ENCODE data around the gene COX6B2. TPM values are rescaled to one million over a fixed set of nuclear protein-coding genes. Genes with fewer than 3 reads are reported as not detected.

COX6B2 gene
- total RNA-seq, 1 donor from 2014 or later, result not detected

DNA sequence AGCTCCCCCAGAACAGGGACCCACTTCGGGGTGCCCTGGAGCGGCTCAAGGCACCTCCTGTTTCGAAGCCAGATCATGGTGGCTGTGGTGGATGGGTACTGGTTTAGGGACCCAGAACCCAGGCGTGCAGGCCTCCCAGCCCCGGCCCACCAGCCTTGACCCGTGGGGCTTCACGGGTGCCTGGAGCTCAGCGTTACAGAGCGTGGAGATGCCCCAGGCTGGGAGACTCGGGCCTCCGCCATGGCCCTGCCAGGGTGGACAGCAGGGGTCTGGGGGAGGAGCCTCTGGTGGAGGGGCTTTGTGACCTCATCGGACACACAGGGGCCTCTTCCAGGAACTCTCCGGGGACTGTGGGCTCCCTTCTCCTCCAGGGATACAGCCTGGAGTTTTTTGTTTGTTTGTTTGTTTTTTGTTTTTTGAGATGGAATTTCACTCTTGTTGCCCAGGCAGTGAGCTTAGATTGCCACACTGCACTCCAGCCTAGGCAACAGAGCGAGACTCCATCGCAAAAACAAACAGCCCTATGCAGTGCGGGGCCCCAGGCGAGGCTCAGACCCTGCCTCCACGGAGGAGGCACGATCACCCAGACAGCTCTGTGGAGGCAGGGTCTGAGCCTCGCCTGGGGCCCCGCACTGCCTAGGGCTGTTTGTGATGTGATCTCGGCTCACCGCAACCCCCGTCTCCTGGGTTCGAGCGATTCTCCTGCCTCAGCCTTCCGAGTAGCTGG, 8.6 kb upstream of the COX6B2 start, which contains the start of gene GARIN5B:
GARIN5B (minus strand) TSS at position 271 of the 727 bp plus-strand sequence; CDS start at position 77, 194 bp downstream.
- DNase-seq (ENCODE audit: low spot score), result no peak

DNA sequence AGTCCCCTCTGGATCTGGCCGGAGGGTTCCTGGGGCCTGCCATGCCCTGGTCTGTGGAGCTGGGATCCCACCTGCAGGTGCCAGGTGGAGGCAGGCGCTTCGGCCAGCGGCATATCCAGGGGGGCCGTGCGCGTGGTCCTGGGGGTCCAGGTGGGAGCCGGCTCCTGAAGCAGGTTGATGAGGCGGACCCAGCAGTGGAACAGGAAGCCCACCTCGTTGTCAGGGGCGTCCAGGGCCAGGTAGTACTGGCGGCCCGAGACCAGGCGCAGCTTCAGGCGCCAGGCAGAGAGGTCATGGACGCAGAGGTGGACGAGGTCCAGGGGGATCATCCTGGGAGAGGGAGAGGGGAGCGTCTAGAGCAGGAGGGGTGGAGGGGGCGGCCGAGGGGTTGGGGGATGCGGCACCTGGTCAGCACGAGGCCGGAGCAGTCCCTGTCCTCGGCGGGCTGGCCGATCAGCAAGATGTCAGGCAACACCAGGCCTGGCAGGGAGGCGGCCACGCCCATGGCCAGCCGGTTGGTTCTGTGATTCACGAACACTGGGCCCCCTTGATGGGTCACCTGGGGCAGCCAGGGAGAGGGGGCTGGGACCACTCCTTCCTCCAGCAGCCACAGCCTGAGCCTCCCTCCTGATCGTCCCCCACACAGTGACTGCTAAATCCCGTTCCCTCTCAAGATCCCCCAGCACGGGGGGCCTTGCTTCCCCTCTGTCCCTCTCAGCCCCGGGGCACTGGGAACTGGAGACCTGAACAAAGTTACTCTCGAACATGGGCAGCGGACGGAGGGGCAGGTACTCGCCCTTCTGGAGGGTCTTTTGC, 7.9 kb upstream of the COX6B2 start:
- DNase-seq (ENCODE audit: low spot score), result no peak

DNA sequence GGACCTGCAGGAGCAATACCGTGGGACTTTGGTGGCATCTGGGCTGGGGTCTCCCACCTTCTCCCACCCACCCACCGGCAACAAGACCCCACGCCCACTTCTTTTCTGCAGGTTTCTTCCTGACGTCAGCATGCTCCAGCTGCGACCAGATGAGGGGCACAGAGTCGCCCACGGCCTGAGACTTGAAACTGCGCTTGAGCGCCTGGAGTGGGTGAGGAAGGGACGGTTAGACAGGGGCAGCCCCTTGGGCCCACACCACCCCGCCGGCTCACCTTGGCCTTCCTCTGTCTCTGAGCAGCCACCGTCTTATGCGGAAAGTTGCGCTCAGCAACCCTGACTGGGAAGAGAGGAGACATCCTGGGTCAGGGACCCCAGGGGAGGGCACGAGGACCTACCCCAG, 6.4 kb upstream of the COX6B2 start:
- DNase-seq (ENCODE audit: low spot score), result no peak

DNA sequence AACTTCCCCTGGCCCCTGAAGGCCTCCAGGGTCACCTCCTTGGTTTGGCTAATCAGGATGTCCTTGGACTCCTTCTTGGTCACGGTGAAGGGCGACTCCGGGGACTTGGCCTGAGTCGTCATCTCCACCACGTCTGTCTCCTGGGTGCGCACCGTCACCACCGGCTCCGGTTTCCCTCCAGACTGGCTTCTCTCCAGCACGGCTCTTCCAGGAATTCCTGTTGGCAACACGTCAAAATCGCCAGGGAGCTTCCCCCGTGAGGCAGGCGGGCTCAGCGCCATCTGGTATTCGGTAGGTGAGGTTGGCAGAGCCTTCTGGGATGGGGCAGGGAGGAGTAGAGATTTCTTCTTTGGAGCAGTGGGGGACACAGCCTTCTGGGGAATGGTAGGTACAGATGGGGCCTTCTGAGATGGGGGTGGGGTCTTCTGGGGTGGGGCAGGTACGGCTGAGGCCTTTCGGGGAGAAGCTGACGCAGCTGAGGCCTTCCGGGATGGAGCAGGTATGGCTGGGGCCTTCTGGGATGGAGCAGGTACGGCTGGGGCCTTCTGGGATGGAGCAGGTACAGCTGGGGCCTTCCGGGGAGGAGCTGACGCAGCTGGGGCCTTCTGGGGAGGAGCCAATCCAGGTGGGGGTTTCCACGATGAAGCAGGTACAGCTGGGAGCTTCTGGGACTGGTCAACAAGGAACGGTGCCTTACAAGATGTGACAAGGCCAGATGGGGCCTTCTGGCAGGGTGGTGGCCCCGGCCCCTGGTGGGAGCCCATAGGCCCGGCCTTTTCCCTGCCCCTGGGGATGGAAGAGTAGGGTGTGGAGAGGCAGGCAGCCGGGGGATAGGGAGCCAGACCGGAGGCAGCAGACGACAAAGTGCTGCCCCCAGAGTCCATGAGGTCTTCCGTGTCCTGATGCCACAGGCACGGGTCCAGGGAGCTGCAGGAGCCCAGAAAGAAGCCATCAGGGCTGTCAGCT, 4.7 kb upstream of the COX6B2 start:
- no peak for DNase-seq (ENCODE audit: low spot score)

DNA sequence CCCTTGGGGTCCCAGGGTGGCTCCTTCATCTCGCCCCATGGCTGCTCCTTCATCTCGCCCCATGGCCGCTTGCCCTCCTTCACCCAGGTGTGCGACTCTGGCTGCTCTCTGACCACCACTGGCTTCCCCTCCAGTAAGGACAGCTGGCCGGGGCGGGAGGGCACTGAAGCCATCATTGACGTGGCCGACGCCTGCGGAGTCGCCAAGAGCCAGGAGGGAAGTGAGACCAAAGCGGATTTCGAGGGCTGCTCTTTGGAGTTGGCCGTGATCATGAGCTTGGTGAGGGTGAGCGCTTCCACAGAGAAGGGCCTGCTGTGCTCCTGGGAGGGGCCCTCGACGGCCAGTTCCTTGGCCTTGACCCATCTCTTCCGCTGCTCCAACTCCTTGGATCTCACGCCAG, 4.0 kb upstream of the COX6B2 start:
- DNase-seq (ENCODE audit: low spot score), result no peak

DNA sequence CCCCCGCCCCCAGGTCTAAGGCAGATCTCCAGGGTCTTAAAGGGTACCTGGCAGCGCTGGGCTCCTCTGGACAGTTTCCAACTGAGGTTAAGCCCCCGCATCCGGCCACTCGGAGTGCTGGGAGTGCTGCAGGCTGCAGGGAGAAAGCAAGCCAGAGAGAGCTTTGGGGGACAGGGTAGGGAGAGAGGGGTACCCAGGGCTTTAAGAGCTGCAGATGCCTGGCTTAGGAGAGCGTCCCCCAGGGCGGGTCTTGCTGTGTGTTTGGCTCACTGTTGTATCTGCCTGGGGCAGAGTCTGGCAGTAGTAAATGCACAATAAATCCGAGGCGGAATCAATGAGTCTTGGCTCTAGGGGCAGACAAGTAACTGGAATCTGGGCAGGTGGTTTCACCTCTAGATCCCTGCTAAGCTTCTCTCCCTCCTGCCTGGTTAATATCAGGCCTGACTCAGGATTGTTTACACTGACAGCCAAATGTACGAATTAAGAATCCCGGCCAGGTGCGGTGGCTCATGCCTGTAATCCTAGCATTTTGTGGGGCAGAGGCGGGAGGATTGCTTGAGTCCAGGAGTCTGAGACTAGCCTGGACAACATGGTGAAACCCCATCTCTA, 798 bp upstream of the COX6B2 start:
- no peak for DNase-seq (ENCODE audit: low spot score)

DNA sequence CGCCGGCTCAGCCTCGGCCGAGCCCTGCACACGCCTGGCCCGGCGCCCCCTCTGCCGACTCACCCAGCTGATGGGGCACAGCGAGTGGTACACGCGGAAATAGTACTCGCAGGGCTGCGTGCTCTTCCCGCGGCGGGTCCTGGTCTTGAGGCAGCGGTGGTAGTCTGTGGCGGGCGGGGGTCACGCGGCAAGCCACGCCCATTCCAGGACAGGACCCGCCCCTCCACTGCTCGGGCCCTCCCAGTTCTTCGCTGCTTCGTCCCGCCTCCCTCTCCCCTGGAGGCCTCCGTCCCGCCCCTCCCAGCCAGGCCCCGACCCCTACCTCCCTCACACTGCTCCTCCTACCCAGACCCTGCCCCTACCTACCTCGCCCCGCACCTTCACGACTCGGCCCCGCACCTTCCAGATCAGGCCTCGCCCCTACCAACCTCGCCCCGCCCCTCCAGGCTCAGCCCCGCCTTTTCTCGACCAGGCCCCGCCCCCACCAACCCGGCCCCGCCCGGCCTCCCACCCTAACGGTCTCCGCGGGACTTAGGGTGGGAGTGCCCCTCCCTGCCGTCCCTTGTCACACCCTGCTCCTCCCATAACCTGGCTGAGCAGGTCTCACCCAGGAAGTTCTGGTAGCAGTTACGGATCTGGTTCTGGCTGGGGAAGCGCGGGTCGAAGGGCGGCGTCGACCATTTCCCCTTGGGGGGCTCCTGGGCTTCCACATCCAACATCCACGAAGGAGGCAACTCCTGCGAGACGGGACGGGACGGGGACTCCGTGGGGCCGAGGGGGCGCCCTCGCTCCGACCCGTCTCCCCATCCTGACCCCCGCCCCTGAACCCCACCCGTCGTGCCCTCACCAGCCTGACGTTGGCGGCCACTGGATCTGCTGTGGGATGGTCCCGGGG, 469 bp downstream of the COX6B2 start:
- no peak for DNase-seq (ENCODE audit: low spot score)

DNA sequence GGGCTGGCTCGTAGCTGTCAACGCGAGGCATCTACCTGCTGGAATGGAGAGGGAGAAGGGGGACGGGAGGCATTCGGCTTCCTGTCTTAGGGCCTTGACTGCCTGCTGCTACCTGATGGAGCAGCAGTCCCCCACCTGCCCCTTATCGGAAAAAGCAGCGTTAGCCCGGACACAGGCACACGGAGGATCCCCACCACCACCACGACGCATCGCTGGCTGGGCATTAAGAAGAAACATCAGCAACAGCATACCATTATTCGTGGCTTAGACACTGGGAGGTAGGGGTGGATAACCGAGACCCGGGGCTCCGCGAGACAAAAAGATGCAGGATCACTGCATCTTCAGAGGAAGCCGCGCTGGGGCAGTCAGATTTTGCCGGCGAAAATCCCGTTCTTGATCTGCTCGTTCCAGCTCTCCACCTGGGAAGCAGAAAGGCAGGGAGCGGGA, 1.1 kb downstream of the COX6B2 start:
- no peak for DNase-seq (ENCODE audit: low spot score)

DNA sequence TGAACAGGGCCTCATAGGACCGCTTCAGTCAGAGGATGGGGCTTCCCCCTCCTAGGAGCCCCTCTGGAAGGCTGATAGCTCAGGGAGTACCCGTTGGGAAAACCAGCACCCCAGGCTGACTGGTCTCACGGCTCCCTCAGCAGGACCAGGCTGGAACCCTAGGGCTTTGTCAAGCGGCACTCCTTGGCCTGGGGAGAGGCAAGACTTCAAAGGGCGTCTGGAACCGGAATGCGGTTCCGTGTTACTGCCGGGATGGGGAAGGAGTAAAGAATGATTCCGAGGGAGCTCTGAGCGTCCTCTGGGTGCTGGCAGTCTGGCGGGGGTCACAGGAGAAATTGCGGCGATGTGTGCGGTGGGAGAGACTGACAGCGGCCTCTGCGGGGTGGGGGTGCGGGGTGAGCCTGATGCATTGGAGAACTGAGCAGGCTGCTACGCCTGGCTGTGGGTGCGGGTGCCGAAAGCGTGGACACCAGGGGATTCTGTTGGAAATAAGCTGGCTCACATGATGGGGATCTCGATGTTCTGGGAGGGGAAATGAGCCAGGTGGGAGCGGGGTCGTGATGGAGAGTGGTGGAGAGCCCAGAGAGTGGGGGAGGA, 1.9 kb downstream of the COX6B2 start:
- no peak for DNase-seq (ENCODE audit: low spot score)

DNA sequence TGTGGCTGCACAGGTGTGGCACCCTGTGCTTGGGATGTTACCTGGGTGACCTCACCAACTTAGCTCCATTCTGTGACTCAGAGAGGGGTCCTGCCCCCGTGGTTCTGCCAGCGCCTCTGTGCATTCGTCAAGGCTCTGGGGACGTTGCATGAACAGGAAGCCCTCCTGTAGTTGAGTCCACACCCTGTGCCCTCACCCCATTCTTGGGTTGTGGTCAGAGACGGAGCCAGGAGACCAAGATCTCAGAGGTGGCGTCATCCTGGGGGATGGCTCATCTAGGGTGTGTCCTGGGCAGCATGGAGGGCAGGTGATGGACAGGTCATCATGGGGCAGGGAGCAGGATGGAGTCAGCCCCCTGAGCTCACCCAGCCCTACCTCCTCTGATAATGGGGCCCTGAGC, 2.5 kb downstream of the COX6B2 start:
- no peak for DNase-seq (ENCODE audit: low spot score)

DNA sequence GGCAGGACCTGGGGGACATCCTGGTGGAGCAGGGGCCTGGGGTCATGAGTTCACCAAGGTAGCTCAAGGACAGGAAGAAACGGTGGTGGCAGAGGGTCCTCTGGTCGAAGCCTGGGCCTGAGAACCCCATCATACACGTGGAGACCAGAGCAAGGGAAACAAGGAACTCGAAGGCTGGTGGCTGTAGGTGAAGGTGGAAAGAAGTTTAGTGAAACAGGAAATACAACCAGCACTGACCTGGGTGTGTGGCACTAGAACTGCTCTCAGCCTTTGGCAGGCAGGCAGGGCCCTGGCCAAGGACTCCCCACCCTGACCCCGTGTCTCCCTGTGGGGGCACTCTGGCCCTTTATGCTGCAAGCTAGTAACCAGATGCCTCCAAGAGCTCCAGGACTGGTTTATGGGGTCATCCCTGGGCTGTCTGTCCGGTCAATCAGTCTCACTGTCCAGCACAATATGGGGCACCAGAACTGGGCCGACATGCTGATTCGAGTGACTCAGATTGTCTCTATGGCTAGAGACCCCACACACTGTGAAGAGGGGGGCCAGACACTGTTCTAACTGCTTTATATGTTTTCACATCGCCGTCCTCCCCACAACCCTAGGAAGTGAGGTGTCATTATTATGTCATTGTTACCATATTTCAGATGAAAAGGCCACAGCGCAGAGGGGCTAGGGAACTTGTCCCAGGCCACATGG, 3.8 kb downstream of the COX6B2 start:
- no peak for DNase-seq (ENCODE audit: low spot score)

DNA sequence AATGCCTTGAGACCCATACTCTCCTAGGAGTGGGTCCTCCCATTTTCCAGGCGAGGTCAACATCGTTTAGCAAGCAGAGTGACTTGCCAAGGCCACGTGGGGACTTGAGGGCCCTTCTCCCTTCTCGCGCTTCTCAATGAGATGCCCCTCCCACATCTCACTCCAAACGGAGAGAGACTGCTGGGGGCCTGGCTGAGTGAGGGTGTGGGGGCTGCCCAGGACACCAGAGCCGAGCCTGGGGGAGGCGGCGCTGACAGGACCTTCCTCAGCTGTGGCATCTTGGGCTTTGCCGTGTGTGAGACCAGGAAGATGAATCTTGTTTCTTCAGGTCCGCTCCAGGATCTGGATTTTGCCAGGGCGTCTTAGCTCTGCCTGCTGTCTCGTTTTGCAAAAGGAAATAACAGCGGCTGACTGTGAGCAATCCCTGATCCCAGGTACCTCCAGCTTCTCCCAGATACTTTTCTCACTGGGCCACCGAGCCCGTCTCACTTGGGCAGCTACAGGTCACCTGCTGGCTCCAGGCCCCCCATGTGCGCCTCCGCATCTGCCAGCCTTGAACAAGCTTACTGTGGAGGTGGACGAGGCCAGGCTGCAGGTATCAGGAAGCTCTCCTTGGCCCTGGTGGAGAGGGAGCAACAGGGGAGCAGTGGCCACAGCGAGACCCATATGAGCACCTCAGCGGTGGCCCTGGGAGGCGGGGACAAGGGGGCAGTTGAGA, 6.0 kb downstream of the COX6B2 start:
- no peak for DNase-seq (ENCODE audit: low spot score)

DNA sequence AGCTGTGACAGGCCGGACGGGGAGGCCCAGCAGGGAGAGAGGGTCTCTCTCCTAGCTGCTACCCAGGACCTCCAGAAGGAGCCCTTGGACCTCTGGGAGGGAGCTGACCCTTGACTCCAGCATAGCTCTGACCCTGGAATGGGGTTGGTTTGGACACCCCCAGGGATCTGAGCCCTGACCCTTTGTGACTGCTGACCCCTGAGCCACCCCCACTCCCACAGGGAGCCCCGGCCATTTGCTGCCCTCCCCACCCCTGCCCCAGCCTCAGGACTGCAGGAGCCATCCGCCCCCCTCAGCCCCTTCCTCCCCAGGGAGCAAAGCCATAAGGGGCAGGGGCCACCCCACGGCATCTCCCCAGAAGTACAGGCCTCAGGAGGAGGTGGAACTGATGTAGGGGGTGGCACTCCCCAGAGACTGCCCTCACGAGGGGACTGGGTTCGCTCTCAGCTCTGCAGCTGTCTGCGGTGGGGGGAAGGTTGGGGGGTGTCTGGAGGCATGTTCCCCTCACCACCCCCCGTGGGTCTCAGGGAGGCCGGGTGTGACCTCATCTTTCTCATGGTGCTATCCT, 7.0 kb downstream of the COX6B2 start:
- DNase-seq (ENCODE audit: low spot score), result no peak

DNA sequence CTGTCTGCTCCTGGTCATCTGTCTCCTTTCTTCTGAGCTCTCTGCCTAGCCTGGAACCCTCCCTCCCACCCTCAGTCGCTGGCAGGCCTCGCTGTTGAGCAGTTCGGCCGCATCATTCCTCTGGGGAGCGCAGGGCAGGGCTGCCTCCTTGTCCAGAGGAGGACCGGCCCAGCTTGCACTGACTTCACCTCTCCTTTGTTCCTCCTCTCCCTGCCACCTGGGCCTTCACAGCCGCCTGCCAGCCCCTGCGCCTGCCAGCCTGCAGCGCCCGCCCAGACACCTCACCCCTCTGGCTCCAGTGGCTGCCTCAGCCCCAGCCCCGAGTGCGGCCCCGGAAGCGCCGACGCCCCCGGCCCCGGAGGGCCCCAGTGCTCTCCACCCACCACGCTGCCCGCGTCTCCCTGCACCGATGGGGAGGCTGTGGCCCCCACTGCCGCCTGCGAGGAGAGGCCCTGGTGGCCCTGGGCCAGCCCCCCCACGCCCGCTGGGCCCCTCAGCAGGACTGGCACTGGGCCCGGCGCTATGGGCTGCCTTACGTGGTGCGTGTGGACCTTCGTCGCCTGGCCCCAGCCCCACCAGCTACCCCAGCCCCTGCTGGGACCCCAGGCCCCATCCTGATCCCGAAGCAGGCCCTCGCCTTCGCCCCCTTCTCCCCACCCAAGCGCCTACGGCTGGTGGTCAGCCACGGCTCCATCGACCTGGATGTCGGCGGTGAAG, 7.6 kb downstream of the COX6B2 start:
- DNase-seq (ENCODE audit: low spot score), result no peak

DNA sequence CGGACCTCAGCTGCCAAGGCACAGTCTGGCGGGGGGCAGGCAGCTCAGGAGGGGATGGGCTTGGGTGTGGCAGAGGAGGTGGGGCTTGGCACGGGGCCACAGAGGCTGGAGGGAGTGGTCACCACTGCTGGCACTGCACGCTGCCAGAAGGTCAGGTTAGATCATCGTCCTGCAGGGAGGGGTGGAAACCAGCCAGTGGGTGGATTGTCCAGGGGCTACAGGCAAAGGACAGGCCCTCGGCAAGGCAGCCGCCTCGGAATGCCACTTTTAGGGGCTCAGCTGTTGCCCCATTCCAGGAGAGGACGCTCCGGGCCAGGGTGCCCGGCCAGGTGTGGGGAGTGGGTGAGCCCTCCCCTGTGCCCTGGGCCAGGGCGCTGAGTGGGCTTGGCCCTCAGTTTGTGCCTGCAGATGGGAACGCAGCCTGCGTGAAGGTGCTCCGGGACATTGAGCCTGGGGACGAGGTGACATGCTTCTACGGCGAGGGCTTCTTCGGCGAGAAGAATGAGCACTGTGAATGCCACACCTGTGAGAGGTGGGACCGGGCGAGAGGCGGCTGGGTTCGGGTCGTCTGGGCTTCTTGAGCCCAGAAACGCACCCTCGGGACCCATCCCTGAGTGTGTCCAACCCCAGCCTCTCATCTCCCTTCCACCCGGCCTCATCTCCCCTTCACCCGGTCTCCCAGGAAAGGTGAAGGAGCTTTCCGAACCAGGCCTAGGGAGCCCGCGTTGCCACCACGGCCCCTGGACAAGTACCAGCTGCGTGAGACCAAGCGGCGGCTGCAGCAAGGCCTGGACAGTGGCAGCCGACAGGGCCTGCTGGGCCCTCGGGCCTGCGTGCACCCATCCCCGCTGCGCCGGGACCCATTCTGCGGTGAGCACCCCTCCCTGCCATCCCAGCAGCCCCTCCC, 8.4 kb downstream of the COX6B2 start:
- DNase-seq (ENCODE audit: low spot score), result no peak
